Fibroblast of the aortic adventitia (primary cell): ENCODE results near the gene DNMT3A. TPM values are rescaled to one million over a fixed set of nuclear protein-coding genes. Genes with fewer than 3 reads are reported as not detected.
A peak's percentile ranks its signal among the peaks of the same experiment; 100 is the strongest.

Experiments used
- DNase-seq: peaks from one replicate; pipeline ENCODE4 v3.0.0-alpha.2; 2010; ENCODE audit warnings: low read depth
- H3K4me3 ChIP-seq: 2 replicates; pipeline ENCODE4 v1.5.1; 2011; ENCODE audit warnings: low read depth, mild to moderate bottlenecking, control low read depth, low read length, moderate library complexity
- total RNA-seq: library from RNA; depleted of rRNA; stranded (reverse); fragments of >200 nt; gene quantifications from 2 replicates; pipeline ENCODE4 v1.2.3, GENCODE V29; 2012; ENCODE audit warnings: low replicate concordance
- TF ChIP-seq, protein P1 (sequence below): IDR thresholded peaks from 2 replicates; pipeline ENCODE4 v1.5.1; 2011; ENCODE audit warnings: mild to moderate bottlenecking, low read length, control low read depth, inconsistent platforms; ENCODE audit not compliant: insufficient read depth

DNMT3A gene
- total RNA-seq, 1 donor, result 10.8 TPM

DNA sequence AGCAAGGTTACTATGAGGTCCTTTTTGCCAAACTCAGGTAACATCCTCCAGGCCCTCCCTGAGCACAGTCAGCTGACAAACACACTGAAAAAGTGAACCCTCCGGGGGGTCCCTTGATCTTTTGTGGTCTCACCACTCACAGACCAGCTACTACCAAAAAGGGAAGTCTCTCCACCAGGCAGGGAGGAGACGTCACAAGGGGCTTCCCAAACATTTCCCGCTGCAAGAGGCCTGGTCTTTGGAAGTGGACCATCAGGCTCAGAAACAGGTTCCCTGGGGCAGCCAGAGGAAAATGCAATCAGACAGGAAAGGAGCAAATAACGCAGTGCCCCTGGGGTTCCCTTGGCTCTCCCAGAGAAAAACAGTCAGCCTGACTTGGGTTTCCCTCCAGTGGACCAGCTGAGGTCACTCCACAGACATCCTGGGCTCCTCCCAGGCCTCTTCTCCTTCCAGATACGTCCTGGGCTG is 134.6 kb downstream of the DNMT3A start:
- no peak overlapping the region for H3K4me3 ChIP-seq
- TF ChIP-seq, protein P1, sequence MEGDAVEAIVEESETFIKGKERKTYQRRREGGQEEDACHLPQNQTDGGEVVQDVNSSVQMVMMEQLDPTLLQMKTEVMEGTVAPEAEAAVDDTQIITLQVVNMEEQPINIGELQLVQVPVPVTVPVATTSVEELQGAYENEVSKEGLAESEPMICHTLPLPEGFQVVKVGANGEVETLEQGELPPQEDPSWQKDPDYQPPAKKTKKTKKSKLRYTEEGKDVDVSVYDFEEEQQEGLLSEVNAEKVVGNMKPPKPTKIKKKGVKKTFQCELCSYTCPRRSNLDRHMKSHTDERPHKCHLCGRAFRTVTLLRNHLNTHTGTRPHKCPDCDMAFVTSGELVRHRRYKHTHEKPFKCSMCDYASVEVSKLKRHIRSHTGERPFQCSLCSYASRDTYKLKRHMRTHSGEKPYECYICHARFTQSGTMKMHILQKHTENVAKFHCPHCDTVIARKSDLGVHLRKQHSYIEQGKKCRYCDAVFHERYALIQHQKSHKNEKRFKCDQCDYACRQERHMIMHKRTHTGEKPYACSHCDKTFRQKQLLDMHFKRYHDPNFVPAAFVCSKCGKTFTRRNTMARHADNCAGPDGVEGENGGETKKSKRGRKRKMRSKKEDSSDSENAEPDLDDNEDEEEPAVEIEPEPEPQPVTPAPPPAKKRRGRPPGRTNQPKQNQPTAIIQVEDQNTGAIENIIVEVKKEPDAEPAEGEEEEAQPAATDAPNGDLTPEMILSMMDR, result no peak
- DNase-seq, result no peak

DNA sequence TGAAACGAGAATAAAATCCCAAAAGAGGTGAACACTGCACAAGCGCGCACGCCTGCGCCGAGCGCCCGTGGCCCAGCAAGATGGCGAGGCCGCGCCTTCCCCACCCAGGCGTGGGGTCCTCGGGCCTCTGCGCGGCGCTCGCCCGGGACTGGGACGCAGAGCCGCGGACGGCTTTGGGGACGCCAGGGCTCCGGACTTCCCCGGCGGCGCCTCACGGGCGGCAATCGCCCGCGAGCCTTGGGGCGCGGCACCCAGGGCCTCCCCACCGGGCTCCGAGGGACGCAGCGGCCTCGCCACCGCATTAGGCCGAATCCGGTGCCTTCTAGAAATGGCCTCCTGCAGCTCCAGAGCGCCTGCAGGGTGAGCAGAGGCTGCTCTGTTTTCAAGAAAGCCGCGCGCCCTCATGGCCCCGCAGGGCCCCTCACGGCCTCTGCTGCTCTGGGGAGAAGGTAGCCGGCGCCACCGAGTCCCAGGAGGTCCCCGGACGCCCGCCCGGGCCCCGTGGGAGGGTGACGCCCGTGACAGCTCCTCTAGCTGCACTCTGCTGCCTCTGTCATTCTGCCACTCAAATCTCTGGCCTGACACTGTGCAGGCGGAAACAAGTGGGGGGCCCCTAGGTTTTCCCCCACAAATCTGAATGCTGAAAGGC is 137.4 kb downstream of the DNMT3A start:
- no peak overlapping the region for H3K4me3 ChIP-seq
- no peak for DNase-seq
- TF ChIP-seq, protein P1, result no peak

DNA sequence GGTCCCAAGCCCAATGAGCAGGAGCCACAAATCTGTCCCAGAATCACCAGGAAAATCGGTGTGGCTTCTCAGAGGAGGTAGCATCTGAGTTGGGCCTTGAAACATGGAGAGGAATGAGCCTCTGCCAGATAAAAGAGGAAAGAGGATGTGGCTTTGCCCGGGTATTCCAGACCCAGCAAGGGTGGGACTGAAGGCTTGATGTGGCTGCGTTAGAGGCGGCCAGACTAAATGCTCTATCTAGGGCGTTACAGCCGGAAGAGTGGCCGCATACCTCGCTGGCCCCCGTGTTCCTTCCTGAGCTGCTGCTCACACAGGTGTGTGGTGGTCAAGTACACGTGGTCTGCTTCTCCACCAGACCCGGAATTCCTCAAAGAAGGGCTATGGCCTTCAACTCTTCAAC is 139.4 kb downstream of the DNMT3A start:
- no peak overlapping the region for H3K4me3 ChIP-seq
- TF ChIP-seq, protein P1, result no peak
- DNase-seq, result no peak

DNA sequence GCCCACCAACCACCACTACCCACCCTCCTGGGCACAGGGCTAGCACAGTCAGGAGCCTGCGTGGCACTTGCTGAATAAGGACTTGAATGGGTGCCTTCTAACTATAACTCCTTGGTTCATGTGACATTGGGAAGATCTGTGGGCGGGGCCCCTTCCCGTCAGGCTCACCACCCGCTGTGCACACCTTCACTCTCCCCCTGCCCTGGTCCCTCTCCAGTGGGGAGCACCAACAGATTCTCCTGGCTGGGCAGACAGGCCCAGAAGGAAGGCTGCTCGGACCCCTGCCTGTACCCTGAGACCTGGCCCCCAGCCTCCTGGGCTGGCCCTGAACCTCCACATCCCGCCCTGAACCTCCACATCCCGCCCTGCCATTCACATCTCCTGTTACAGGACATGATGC is 139.9 kb downstream of the DNMT3A start:
- H3K4me3 ChIP-seq, result no peak overlapping the region
- DNase-seq, result no peak
- TF ChIP-seq, protein P1, result no peak

DNA sequence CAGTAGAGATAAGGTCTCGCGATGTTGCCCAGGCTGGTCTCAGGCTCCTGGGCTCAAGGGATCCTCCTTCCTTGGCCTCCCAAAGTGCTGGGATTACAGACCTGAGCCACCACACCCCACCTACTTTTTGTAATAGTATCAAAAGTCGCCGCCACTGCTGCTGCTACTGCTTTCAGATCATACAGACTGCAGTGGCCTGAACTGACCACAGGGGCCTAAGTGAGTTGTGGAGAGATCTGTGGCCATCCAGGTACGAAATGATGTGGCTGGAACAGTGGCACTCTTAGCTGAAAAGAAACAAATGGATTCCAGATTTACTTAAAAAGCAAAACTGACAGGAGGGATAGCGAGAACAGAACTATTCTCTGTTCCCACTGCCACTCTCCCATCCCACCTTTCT is 140.5 kb downstream of the DNMT3A start:
- no peak overlapping the region for H3K4me3 ChIP-seq
- TF ChIP-seq, protein P1, result peak; percentile 26
- no peak for DNase-seq

DNA sequence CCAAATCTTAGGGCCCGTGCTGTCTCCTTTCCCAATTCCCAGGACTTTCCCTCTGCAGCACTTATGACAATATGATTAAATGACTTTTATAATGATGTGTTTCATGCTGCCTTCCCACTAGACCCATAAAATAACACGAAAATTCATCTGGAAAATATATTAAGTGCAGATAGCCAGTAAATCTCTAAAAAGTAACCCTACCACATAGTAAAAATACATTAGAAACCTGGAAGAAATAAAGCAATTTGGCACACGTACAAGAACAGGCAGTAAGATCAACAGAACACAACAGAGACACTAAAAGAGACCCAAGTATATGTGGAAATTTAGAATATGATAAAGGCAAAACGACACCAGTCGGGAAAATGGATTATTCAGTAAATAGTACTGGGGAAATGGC is 143.1 kb downstream of the DNMT3A start:
- H3K4me3 ChIP-seq, result no peak overlapping the region
- TF ChIP-seq, protein P1, result no peak
- DNase-seq, result no peak

DNA sequence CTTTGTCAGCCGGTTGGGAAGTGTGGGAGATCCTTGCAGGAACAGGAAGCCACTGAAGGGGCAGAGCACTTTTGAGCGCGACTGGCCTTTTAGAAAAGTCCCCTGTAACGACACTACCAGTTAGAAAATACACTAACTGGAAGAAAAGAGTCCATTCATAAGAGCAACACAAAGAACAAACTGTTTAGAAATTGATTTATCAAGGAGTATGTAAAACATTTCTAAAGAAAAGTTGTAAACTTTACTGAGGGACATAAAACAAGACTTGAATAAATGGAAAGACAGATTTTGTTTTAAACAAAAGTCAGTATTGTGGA is 143.6 kb downstream of the DNMT3A start:
- H3K4me3 ChIP-seq, result no peak overlapping the region
- TF ChIP-seq, protein P1, result no peak
- DNase-seq, result no peak
